HG03565 (cell line): ENCODE results near the gene SENP1.
"Not testable (repeated sequence)": the region's sequence is repeated elsewhere in the genome, so short reads cannot be mapped to it uniquely, and the experiment has no call there.

Experiments used
- ATAC-seq: cut with Tn5 transposase; IDR thresholded peaks from one replicate; pipeline ENCODE4 v1.9.1; 2021; ENCODE audit warnings: mild to moderate bottlenecking, moderate library complexity; ENCODE audit not compliant: unreplicated experiment

The SENP1 gene

DNA sequence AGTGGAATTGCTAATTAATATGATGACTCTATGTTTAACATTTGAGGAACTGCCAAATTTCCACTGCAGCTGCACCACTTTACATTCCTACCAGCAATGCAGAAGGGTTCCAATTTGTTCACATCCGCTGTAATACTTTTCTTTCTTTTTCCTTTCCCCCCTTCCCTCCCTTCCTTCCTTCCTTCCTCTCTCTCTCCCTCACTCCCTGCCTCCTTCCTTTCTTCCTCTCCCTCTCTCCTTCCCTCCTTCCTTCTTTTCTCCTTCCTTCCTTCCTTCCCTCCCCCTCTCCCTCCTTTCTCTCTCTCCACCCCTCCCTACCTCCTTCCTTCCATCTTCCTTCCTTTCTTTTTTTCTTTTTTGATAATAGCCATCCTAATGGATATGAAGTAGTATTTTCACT, 10.1 kb upstream of the SENP1 start:
- ATAC-seq, result no peak

DNA sequence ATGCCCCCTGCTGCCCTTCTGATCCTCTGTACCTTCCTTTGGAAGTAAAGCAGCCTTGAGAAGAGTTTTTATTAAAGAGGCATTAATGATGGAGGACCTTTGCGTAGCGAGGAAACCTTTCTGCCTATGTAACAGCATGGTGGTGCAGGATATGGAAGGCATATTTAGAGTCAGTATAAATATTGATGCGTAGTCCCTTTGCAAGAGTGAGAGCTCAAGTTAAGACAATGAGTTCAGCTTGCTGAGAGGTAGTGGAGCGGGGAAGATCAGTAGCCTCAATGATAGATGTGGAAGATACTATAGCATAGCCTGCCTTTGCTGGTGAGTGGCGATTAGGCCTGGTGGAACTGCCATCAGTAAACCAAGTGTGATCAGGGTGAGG, 5.4 kb upstream of the SENP1 start:
- not testable (repeated sequence) for ATAC-seq

DNA sequence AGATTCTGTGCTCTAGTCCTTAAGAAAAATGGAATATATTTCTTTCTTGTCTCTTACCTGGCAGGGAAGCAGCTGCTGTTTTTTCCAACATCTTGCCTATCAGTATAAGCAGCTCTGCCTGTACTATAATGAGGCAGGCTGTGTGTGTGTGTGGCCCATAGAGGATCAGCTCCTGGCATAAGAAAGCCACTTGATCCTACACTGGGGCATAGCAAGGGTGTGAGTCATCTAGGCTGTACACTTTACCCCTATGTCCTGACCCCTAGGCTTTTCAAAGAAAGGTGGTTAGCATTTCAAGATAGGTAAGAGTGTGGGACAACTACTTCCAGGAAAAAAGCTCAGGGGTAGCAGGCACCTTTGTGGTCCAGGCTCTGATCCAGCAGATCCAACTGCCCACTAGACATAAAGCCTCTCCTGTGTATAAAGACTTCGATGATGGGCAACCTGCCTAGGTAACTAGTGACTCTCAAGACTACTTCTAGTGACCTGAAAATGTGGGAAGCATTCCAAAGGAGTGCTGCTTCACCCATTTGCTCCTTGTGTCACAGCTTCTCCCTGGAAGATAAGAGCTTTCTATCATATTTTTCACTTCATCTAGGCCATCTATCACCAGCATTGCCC, 4.9 kb upstream of the SENP1 start:
- ATAC-seq, result no peak

GRCh38 chr12:48109424-48109823, 3.5 kb upstream of the SENP1 start:
- no peak for ATAC-seq

DNA sequence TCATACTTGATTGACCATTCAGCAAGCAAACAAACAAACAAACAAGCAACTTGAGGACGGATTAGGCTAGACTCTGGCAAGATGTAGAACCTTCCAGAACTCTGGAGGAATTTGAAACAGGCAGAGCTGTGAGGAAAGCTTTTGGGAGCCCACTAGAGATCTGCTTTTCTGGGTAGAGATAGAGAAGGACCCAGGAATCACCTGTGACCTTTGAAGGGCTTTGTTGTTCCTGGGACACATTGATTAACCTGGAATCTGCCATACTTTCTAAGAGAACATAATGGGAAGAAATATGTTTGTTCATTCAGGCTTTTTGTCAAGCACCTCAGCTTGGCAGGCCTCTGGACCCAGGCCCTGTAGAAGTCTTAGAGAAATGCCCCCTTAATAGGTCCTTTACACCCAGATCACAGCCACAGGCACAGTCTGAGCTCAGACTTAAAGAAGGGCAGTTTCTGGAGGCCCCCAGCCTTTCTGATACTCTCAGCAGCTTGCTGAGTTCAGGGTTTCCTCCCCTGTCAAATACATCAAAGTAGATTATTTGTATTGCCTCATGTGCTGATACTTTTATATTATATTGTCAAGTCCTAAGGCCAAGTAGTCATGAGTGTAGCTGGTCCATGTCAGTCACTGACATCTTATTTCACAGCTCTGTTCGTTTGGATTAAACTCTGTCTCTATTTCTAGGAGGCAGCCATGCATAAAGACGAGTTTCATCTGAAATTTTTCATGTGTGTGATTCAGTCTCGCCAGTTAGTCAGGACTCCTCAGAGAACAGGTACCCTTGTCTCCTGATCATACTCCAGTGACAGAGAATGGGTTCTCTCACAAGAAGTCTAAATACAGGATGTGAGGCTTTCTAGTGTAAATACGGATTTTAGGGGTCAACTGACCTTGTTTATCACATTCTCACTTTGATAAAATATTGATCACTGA, 1.1 kb upstream of the SENP1 start:
- ATAC-seq, result no peak

DNA sequence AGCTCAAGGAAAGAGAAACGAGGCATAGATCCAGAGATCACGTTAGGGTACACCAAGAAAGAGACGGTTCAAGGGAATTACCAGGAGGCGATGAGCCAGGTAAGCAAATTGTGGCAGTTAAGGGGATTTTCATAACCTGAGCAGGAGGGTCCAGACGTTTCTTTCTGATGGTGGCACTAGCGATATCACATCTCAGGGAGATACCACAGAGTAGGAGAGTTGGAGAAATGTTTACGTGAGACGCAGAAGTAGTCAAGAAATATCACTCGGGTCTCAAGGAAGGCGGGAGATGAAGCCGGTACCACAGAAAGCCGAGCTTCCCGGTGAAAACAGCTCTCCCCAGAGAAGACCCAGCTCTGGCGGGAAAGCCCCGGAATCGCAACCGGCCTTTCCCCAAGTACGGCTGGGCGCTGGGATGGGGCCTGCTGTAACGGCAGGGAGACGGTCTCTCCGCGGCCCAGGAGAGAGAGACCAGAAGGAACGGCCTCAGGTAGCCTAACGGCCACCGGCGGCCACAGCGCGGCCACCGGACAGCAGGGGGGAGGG, 485 bp downstream of the SENP1 start:
- peak; percentile 21 for ATAC-seq

- ATAC-seq, result no peak
Observed at GRCh38 chr12:48104531-48104930, 1.3 kb downstream of the SENP1 start.

- ATAC-seq, result no peak
Observed at GRCh38 chr12:48092611-48093010, 13.3 kb downstream of the SENP1 start.

DNA sequence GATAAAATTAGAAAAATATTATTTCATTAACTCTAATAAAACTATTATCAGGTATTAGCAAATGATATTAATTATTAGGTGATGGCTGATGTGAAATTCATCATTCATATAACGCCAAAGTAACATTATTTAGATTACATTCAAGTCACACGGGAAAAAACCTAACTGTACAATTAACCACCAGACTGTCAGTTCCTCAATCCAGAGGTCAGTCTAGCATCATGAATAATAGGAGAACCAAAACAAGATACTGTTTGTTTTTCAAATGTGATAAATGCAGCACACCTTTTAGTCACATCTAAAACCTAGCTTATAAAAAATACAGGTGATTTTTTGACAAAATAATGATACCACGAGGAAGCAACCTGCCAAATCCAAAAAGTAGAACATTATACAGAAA, 19.6 kb downstream of the SENP1 start:
- ATAC-seq, result no peak

DNA sequence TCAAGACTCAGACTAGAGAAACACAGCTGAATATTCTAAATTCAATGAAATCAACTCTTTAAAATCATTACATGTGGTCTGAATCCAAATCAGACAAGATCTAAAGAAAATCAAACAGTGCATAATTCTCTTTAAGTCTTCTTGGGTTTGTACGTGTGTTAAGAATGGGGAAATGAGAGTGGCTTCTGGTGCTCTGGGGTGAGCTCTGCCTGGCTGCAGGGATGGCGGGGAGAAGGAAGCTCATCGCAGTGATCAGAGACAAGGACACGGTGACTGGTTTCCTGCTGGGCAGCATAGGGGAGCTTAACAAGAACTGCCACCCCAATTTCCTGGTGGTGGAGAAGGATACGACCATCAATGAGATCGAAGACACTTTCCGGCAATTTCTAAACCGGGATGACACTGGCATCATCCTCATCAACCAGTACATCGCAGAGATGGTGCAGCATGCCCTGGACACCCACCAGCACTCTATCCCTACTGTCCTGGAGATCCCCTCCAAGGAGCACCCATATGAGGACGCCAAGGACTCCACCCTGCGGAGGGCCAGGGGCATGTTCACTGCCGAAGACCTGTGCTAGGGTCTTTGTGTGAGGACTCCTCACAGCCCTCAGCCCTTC, 20.9 kb downstream of the SENP1 start:
- ATAC-seq, result no peak

- no peak for ATAC-seq
Observed at GRCh38 chr12:48084066-48084465, 21.8 kb downstream of the SENP1 start.

DNA sequence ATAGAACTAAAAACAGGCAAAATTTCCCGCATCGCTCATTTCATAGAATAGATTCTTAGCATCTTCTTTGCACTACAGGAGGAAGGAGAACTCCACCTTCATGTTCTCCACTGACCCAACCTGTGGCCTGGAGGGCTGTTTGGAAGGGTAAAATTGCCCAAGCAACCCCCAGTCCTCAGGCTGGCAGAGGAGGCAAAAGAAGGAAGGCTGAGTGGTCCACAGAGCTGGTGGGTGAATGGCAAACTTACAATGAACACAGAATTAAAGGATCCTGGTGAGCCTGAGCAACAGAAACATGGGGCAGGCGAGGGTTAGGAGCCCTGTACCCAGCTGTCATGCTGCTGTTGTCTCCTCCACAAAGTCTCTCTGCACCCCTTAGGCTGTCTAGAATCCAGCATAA, 25.1 kb downstream of the SENP1 start:
- no peak for ATAC-seq

GRCh38 chr12:48080285-48080684, 25.6 kb downstream of the SENP1 start:
- no peak for ATAC-seq

- ATAC-seq, result no peak
Observed at GRCh38 chr12:48078901-48079300, 27.0 kb downstream of the SENP1 start.

DNA sequence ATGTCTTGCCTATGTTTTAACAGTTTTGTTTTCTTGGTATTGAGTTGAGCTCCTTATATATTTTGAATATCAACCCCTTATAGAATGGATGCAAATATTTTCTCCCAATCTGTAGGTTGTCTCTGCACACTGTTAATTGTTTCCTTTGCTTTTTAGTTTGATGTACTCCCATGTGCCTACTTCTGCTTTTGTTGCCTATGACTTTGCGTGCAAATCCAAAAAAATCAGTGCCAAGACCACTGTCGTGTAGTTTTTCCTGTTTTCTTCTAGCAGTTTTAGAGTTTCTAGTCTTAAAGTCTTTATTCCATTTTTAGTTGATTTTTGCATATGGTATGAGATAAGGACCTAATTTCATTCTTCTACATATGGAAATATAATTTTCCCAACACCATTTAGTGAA, 28.8 kb downstream of the SENP1 start:
- ATAC-seq, result no peak

DNA sequence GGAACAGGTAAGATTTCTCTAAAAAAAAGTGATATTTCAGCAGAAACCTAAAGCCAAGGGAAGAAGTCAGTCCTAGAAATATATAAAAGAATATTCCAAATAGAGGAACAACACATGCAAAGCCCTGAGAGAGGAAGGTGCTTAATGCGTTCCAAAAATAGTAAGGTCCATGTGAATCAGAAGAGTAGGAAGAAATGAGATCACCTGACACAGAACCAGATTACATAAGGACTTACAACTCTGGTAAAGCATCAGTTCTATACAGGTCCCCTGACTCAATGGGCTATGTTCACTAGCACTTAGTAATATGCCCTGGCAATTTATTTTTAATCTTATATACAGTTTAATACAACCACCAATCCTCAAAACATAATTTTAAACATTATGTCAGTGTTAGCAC, 30.0 kb downstream of the SENP1 start:
- ATAC-seq, result no peak

GRCh38 chr12:48074266-48074665, 31.6 kb downstream of the SENP1 start:
- ATAC-seq, result no peak

- ATAC-seq, result no peak
Observed at GRCh38 chr12:48072266-48072665, 33.6 kb downstream of the SENP1 start.

- ATAC-seq, result no peak
Observed at GRCh38 chr12:48071808-48072207, 34.1 kb downstream of the SENP1 start.

DNA sequence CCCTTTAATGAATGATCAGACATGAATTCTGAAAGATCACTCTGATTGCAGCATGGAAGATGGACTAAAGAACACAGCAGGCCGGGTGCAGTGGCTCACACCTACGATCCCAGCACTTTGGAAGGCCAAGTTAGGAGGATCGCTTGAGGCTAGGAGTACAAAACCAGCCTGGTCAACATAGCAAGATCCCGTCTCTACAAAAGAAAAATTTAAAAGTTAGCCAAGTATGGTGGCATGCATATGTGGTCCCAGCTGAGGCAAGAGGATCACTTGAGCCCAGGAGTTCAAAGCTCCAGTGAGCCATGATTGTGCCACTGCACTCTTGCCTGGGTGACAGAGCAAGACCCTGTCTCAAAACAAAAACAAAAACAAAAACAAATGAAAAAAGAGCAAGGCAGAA, 35.1 kb downstream of the SENP1 start:
- no peak for ATAC-seq

DNA sequence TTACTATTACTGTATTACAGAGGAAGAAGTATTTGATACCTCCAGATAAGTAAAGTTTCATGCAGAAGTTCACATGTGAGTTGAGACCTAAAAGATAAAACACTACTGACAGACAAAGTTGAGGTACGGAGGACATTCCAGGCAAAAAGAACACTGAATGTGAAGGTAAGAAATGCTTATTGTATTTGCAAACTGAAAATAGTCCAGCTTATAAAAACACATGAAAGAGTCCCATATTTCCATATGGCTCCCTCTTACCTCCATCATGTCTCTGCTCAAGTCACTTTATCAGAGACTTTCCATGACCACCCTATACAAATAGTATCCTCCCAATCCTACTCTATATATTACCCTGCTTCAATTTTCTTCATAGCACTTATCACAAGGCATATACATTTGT, 35.8 kb downstream of the SENP1 start:
- no peak for ATAC-seq

GRCh38 chr12:48069241-48069640, 36.6 kb downstream of the SENP1 start:
- ATAC-seq, result no peak
